Measurements from ENCODE around the gene EIF2B5.
"Not testable (repeated sequence)": the region's sequence is repeated elsewhere in the genome, so short reads cannot be mapped to it uniquely, and the experiment has no call there.

The EIF2B5 gene

GRCh38 chr3:184110316-184110725 is 24.8 kb upstream of the EIF2B5 start:
- TF ChIP-seq CTCF (IDR thresholded peaks at IDR 0.05; ENCODE audit: low read depth, low read length, missing control alignments) = no peak
- H3K4me3 ChIP-seq (replicated peaks; ENCODE audit: low read depth, low read length) = no peak overlapping the region
- DNase-seq (ENCODE audit: extremely low read depth, low read depth) = no peak

GRCh38 chr3:184116017-184116416 is 19.1 kb upstream of the EIF2B5 start:
- TF ChIP-seq CTCF (IDR thresholded peaks at IDR 0.05; ENCODE audit: low read depth, low read length, missing control alignments) = no peak
- no peak for DNase-seq (ENCODE audit: extremely low read depth, low read depth)
- no peak overlapping the region for H3K4me3 ChIP-seq (replicated peaks; ENCODE audit: low read depth, low read length)

GRCh38 chr3:184117636-184118035 is 17.5 kb upstream of the EIF2B5 start:
- H3K4me3 ChIP-seq (replicated peaks; ENCODE audit: low read depth, low read length) = no peak overlapping the region
- no peak for DNase-seq (ENCODE audit: extremely low read depth, low read depth)
- no peak for TF ChIP-seq CTCF (IDR thresholded peaks at IDR 0.05; ENCODE audit: low read depth, low read length, missing control alignments)

- not testable (repeated sequence) for H3K4me3 ChIP-seq (replicated peaks; ENCODE audit: low read depth, low read length); DNase-seq (ENCODE audit: extremely low read depth, low read depth)
These were observed 14.1 kb upstream of the EIF2B5 start for GRCh38 chr3:184121031-184121430.

- H3K4me3 ChIP-seq (replicated peaks; ENCODE audit: low read depth, low read length) = no peak overlapping the region
- no peak for TF ChIP-seq CTCF (IDR thresholded peaks at IDR 0.05; ENCODE audit: low read depth, low read length, missing control alignments)
- DNase-seq (ENCODE audit: extremely low read depth, low read depth) = no peak
These were observed 9.2 kb upstream of the EIF2B5 start for GRCh38 chr3:184126006-184126405.

- no peak overlapping the region for H3K4me3 ChIP-seq (replicated peaks; ENCODE audit: low read depth, low read length)
- DNase-seq (ENCODE audit: extremely low read depth, low read depth) = no peak
- TF ChIP-seq CTCF (IDR thresholded peaks at IDR 0.05; ENCODE audit: low read depth, low read length, missing control alignments) = peak; percentile 61
These were observed 6.1 kb upstream of the EIF2B5 start for GRCh38 chr3:184129012-184129411.

- no peak for TF ChIP-seq CTCF (IDR thresholded peaks at IDR 0.05; ENCODE audit: low read depth, low read length, missing control alignments)
- DNase-seq (ENCODE audit: extremely low read depth, low read depth) = no peak
These were observed 2.2 kb upstream of the EIF2B5 start for GRCh38 chr3:184132945-184133344.

More at GRCh38 chr3:184132945-184133344, 2.2 kb upstream of the EIF2B5 start:
- no peak overlapping the region for H3K4me3 ChIP-seq (replicated peaks; ENCODE audit: low read depth, low read length)

Data from HFF-Myc (cell line).